ENCODE results near the gene ODC1. TPM values are rescaled to one million over a fixed set of nuclear protein-coding genes. Genes with fewer than 3 reads are reported as not detected.

Gene ODC1
- total RNA-seq, 2 donors from 2014 or later = 72.0 to 73.5 TPM

DNA sequence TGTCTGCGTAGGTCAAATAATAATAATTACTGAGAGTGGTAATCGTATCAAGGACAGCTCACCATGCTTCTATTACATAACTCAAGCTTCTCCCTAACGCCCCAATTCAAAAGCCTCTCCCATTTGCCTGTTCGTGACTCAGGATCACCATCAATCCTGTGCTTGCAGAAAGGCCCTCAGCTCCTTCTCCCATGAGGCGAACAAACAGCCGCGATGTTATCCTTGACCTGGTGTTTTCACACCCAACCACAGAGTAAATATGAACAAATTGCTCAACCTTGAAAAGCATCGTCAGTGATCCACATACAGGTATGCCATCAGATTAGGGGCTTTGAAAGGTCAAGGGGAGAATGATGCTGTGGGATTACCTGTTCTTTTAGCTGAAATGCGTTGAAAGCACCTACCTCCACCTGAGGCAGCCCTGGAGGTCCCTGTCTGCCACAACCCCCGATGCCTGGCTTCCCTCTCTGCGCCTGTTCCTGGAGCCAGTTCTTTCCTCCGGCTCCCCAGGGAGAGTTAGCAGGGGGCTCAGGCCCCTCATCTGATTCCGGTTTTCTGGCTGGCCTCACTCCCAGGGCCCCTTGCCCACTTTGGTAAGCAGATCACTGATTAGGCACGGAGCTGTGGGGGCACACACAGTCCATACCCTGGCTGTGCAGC lies 39.1 kb upstream of the ODC1 start:
- Mint-ChIP-seq H3K36me3 (ENCODE audit: insufficient read depth in 2 of 2) (peaks cover 0 to 8% of the 10 kb centered on the region in 2 donors), H3K9me3 (peaks cover 0 to 4% of the 10 kb centered on the region in 2 donors), H3K27ac (no peak overlapping the region), H3K27me3 (ENCODE audit: low read depth) (peaks cover 21% of the 10 kb centered on the region), H3K4me1 (ENCODE audit: low read depth) (peaks cover 10% of the 10 kb centered on the region), H3K4me3 (no peak overlapping the region)
- DNase-seq (no peak), ATAC-seq (replicated peaks in 1 of 2) (no peak)

DNA sequence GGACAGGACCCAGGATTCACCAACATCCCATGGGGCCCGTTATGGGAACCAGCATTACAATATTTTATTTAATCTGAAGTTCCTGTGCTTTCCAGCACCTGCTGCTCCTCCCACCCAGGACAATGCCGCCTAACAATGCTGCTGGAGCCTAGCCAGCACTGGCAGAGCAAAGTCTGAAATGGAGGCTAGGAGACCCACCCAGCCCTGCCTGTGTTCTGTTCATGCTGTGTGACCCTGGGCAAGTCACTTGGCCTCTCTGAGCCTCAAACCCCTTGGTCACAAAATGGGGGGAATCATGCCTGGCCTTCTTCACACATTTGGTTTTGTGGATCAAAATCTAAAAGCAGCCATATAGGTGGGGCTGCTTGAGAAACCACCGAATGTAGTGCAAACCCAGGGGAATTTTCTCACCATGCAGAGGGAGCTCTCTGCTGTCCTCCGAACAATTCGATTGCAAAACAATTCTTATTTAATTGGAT lies 38.5 kb upstream of the ODC1 start:
- Mint-ChIP-seq H3K27me3 (ENCODE audit: low read depth) (peaks cover 21% of the 10 kb centered on the region), H3K36me3 (ENCODE audit: insufficient read depth in 2 of 2) (peaks cover 0 to 8% of the 10 kb centered on the region in 2 donors), H3K27ac (no peak overlapping the region), H3K9me3 (peaks cover 0 to 4% of the 10 kb centered on the region in 2 donors), H3K4me1 (ENCODE audit: low read depth) (peaks cover 10% of the 10 kb centered on the region), H3K4me3 (no peak overlapping the region)
- DNase-seq (no peak), ATAC-seq (replicated peaks in 1 of 2) (no peak)

DNA sequence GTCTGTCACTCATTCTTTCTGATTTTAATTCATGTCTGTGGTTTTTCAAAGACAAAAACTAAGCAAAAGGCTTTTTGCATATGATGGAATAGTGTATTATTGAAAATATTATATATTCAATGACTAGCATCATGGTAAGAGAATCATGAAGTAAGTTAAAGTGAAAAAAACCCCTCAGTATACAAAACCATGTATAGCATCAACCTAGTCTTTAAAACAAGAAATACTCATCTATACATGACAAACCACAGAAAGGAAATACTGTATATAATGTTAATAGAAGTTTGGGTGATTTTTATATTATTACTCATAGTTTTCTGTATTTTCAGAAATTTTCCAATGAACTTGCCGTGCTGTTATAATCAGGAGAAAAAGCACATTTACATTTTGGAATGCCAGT lies 38.0 kb upstream of the ODC1 start:
- peaks cover 0 to 3% of the 10 kb centered on the region in 2 donors for H3K36me3 Mint-ChIP-seq (ENCODE audit: insufficient read depth in 2 of 2)
- DNase-seq (no peak), ATAC-seq (replicated peaks in 1 of 2) (no peak)
- peaks cover 22% of the 10 kb centered on the region for H3K27me3 Mint-ChIP-seq (ENCODE audit: low read depth)
- H3K4me3 Mint-ChIP-seq = no peak overlapping the region
- peaks cover 10% of the 10 kb centered on the region for H3K4me1 Mint-ChIP-seq (ENCODE audit: low read depth)
- peaks cover 0 to 1% of the 10 kb centered on the region in 2 donors for H3K9me3 Mint-ChIP-seq
- no peak overlapping the region for H3K27ac Mint-ChIP-seq

DNA sequence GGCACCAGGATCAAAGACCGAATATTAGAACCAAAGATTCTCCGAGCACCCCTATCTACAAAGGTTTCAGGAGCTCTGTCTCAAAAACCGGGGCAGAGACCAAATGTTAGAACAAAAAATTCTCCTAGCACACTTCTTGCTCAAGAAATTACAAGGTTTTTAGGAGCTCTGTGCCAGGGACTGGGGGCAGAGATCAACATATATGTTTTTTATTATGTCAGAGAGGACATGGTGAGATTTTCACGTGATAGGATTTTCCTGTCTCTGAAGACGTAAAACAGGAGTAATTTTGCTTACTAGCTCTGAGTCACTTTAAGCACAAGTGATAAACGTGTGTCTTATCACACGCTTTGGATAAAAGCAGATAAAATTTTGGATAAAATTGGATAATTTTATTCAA lies 34.8 kb upstream of the ODC1 start:
- no peak for ATAC-seq (replicated peaks in 1 of 2)
- H3K27me3 Mint-ChIP-seq (ENCODE audit: low read depth) = peaks cover 14% of the 10 kb centered on the region
- H3K9me3 Mint-ChIP-seq = no peaks in the 10 kb centered on the region
- no peak overlapping the region for H3K27ac Mint-ChIP-seq
- H3K36me3 Mint-ChIP-seq (ENCODE audit: insufficient read depth in 2 of 2) = no peaks in the 10 kb centered on the region
- H3K4me1 Mint-ChIP-seq (ENCODE audit: low read depth) = no peaks in the 10 kb centered on the region
- DNase-seq = no peak
- no peak overlapping the region for H3K4me3 Mint-ChIP-seq

DNA sequence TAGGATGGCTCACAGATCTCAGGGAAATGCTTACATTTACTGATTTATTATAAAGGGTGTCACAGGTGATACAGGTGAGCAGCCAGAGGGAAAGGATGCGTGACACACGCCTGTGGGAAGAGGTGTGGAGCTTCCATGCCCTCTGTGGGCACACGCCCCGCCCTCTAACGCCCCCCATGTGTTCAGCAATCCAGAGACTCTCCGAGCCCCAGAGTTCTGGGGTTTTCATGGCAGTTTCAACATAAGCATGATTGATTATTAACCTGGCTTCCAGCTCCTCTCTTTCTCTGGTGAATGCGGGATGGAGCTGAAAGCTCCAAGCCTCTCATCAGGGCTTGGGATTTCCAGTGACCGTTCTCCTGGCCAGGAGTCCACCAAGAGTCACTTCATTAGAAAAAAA lies 34.3 kb upstream of the ODC1 start:
- Mint-ChIP-seq H3K4me1 (ENCODE audit: low read depth) (peaks cover 4% of the 10 kb centered on the region), H3K4me3 (no peak overlapping the region), H3K36me3 (ENCODE audit: insufficient read depth in 2 of 2) (no peaks in the 10 kb centered on the region), H3K27me3 (ENCODE audit: low read depth) (peaks cover 9% of the 10 kb centered on the region), H3K27ac (no peak overlapping the region), H3K9me3 (no peaks in the 10 kb centered on the region)
- ATAC-seq (replicated peaks in 1 of 2) (no peak), DNase-seq (no peak)

DNA sequence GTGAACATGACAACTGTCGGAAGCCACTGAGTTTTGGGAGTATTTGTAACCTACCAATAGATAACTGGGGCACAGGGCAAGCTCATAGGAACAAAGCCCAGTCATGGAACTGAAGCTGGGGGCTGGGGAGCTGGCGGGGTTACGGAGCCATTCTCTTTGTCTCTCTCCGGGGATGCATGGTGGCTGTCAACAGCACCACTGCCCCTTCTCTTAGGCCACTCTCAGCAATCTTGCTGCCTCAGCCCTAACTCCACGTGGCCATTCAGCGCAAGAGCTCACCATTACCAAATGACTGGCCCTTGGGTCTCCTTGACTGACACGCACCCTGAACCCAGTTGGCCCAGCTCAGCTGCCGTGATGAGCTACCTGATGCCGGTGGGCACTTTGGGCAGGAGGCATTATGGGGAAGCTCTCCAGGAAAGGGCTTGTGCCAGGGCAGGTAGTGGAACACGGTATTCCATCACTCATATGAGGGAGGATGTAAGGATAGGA lies 33.6 kb upstream of the ODC1 start:
- H3K9me3 Mint-ChIP-seq = no peaks in the 10 kb centered on the region
- peaks cover 11% of the 10 kb centered on the region for H3K4me1 Mint-ChIP-seq (ENCODE audit: low read depth)
- H3K36me3 Mint-ChIP-seq (ENCODE audit: insufficient read depth in 2 of 2) = no peaks in the 10 kb centered on the region
- H3K27ac Mint-ChIP-seq = no peak overlapping the region
- H3K27me3 Mint-ChIP-seq (ENCODE audit: low read depth) = peaks cover 8% of the 10 kb centered on the region
- H3K4me3 Mint-ChIP-seq = no peak overlapping the region
- no peak for DNase-seq
- no peak for ATAC-seq (replicated peaks in 1 of 2)

DNA sequence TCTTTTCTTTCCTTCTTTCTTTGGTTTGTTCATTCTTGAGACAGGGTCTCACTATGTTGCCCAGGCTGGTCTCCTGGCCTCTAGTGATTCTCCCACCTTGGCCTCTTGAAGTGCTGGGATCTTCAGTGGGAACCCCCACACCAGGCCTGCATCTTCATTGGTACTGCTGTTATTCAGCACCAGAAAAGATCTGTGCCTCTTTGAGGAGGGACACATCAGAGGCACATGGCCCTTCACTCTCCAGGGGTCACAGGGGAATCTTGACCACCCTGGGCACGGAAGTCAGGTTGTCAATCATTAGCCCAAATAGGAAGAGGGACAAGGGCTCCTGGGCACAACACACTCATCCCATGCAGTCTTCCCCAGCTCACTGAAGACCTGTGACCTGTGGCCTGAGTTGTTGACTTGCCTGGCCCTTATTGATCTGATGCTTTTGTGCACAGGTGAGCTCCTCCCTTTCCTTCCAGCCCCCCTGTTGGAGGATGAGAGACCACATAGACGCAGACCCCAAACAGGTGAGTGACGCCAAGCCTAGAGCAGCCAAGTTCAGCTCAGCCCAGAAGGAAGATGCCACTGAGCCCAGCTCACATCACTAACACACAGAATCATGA lies 33.0 kb upstream of the ODC1 start:
- ATAC-seq (replicated peaks in 1 of 2) (no peak), DNase-seq (no peak)
- no peak overlapping the region for H3K4me3 Mint-ChIP-seq
- no peaks in the 10 kb centered on the region for H3K9me3 Mint-ChIP-seq
- H3K27me3 Mint-ChIP-seq (ENCODE audit: low read depth) = peaks cover 8% of the 10 kb centered on the region
- no peaks in the 10 kb centered on the region for H3K36me3 Mint-ChIP-seq (ENCODE audit: insufficient read depth in 2 of 2)
- peaks cover 11% of the 10 kb centered on the region for H3K4me1 Mint-ChIP-seq (ENCODE audit: low read depth)
- H3K27ac Mint-ChIP-seq = no peak overlapping the region

DNA sequence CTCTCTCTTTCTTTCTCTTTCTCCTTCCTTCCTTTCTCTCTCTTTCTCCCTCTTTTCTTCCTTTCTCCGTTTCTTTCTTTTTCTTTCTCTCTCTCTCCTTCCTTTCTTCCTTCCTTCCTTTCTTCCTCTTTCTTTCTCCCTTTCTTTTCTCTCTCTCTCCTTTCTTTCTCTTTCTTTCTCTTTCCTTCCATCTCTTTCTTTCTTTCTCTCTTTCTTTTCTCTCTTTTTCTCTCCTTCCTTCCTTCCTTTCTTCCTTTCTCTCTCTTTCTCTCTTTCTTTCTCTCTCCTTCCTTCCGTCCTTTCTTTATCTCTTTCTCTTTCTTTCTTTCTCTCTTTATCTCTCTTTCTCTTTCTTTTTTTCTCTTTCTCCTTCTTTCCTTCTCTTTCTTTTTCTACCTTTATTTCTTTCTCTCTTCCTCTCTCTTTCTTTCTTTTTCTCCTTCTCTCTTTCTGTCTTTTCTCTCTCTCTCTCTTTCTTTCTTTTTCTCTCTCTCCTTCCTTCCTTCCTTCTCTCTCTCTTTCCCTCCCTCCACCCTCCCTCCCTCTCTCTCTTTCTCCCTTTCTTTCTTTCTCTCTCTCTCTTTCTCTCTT lies 32.3 kb upstream of the ODC1 start:
- DNase-seq (no peak), ATAC-seq (replicated peaks in 1 of 2) (no peak)
- Mint-ChIP-seq H3K36me3 (ENCODE audit: insufficient read depth in 2 of 2) (no peaks in the 10 kb centered on the region), H3K27ac (peak overlapping the region; percentile 7), H3K4me1 (ENCODE audit: low read depth) (peaks cover 11% of the 10 kb centered on the region), H3K9me3 (no peaks in the 10 kb centered on the region), H3K27me3 (ENCODE audit: low read depth) (peaks cover 8% of the 10 kb centered on the region), H3K4me3 (no peak overlapping the region)

DNA sequence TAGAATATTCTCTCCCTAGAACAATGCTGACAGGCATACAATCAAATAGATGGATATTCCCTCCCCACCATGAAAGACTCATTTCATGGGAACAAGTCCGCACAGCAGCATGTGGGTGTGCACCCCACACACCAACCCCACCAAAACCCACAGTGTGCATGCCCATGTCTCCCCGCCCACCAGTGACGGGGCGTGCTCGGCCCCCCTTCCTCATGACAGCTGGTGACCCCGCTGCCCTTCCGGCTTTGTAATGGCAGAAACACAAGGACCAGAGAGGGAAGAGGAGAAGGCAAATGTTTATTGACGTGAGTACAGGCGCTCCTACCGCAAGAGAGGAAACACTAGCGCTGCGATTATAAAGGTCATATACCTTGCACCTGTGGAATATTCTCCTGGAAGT lies 30.8 kb upstream of the ODC1 start:
- H3K9me3 Mint-ChIP-seq = no peaks in the 10 kb centered on the region
- no peak overlapping the region for H3K27ac Mint-ChIP-seq

DNA sequence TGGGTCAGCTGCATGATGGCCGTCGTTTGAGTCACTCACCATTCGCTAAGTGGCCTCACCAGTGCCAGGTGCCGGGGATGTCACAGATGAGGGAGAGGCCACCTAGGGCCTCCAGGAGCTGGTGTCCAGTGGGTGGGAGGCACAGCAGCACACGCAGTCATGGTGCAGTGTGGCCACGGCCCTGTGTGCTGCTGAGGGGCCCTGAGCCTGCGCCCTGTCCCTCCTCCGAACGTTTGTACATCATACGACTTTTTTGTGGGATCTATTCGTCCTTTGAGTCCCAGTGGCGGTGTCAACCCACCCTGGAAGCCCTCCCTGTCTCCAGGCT lies 30.1 kb upstream of the ODC1 start:
- Mint-ChIP-seq H3K36me3 (ENCODE audit: insufficient read depth in 2 of 2) (no peaks in the 10 kb centered on the region), H3K27me3 (ENCODE audit: low read depth) (peaks cover 8% of the 10 kb centered on the region), H3K4me3 (no peak overlapping the region), H3K27ac (no peak overlapping the region), H3K9me3 (no peaks in the 10 kb centered on the region), H3K4me1 (ENCODE audit: low read depth) (peaks cover 11% of the 10 kb centered on the region)
- no peak for ATAC-seq (replicated peaks in 1 of 2)
- DNase-seq = no peak

More for the DNA sequence above, 30.8 kb upstream of the ODC1 start:
- Mint-ChIP-seq H3K27me3 (ENCODE audit: low read depth) (peaks cover 8% of the 10 kb centered on the region), H3K4me1 (ENCODE audit: low read depth) (peaks cover 11% of the 10 kb centered on the region), H3K36me3 (ENCODE audit: insufficient read depth in 2 of 2) (no peaks in the 10 kb centered on the region), H3K4me3 (no peak overlapping the region)
- ATAC-seq (replicated peaks in 1 of 2) (no peak), DNase-seq (no peak)

DNA sequence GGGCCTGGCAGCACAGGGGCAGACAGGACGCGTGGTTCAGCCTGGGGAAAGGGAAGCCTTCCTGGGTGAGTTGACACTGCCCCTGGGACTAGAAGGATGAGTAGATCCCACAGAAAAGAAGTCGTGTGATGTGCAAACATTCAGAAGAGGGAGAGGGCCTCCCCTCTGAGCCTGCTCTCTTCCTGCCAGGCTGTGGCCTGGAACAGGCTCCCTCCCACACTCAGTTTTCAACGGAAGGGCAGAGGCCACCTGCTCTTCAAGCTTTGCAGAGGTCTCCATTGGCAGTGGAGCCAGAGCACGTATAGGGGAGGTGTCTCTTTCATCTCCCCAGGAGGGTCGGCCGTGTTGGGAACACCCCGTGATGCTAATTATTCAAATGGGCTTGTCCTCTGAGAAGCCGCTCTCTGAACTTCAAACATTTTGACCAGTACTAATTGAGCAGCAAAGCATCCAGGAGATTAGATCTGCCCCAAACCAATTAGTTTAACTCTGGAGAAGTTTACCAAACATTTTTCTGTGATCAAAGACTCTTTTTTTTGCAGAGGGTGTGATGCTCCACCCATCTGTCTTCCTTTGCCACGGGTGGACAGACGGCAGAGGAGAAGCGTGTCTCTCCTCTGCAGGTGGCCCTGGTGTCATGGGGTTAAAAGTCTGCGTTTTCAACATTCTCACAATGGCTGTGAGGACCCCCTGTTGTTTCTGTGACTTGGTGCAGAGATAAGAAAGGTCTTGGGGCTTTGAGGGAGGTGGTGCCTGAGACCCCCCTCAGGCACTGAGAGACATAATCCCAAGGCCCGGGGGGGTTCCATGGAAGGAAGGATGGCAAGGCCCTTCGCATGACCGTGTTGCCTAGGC lies 29.5 kb upstream of the ODC1 start:
- no peaks in the 10 kb centered on the region for H3K9me3 Mint-ChIP-seq
- peaks cover 11% of the 10 kb centered on the region for H3K4me1 Mint-ChIP-seq (ENCODE audit: low read depth)
- H3K27me3 Mint-ChIP-seq (ENCODE audit: low read depth) = peaks cover 8% of the 10 kb centered on the region
- ATAC-seq (replicated peaks in 1 of 2) (peak in 1 of 2 donors; percentile 32), DNase-seq (no peak)
- H3K4me3 Mint-ChIP-seq = no peak overlapping the region
- H3K36me3 Mint-ChIP-seq (ENCODE audit: insufficient read depth in 2 of 2) = no peaks in the 10 kb centered on the region
- no peak overlapping the region for H3K27ac Mint-ChIP-seq

DNA sequence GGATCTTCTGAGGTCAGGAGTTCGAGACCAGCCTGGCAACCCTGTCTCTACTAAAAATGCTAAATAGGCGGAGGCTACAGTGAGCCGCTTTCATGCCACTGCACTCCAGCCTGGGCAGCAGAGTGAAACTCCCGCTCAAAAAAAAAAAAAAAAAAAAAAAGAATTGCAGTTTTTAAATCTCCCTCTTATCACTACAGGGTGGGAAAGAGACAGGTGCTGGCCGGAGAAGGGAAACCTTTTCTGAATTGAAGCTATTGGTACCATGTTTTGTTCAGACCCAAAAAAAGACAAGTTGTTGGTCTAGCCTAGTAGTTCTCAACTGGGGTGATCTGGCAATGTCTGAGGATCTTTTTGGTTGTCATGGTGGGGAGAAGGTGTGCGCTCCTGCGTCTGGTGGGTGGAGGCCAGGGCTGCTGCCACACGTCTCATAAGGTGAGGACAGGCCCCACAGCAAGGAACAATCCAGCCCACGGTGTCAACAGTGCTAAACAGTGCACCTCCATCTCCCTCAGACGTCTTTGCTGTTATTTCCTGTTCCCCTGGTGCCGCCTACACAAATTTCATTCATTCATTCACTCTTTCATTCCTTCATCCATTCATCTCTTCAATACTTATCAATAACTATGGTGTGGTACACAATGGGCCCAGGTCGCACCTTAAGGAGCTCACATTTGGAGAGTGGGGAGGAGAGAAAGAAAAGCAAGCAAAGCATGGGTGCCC lies 28.8 kb upstream of the ODC1 start:
- Mint-ChIP-seq H3K4me1 (ENCODE audit: low read depth) (peaks cover 11% of the 10 kb centered on the region), H3K27ac (no peak overlapping the region), H3K36me3 (ENCODE audit: insufficient read depth in 2 of 2) (no peaks in the 10 kb centered on the region), H3K4me3 (no peak overlapping the region), H3K9me3 (no peaks in the 10 kb centered on the region), H3K27me3 (ENCODE audit: low read depth) (peaks cover 8% of the 10 kb centered on the region)
- DNase-seq = no peak
- no peak for ATAC-seq (replicated peaks in 1 of 2)

Measured in activated T-cell treated with anti-CD3 and anti-CD28 coated beads, Interleukin-2, amount 50 U/mL, for 72 hours (primary cell).